ENCODE results near the gene ACSF3. TPM values are rescaled to one million over a fixed set of nuclear protein-coding genes. Genes with fewer than 3 reads are reported as not detected.
A peak's percentile ranks its signal among the peaks of the same experiment; 100 is the strongest.
"Not testable (repeated sequence)": the region's sequence is repeated elsewhere in the genome, so short reads cannot be mapped to it uniquely, and the experiment has no call there.

ACSF3 gene
- total RNA-seq, 2 experiments from 2014 or later = 44.4 to 45.3 TPM

DNA sequence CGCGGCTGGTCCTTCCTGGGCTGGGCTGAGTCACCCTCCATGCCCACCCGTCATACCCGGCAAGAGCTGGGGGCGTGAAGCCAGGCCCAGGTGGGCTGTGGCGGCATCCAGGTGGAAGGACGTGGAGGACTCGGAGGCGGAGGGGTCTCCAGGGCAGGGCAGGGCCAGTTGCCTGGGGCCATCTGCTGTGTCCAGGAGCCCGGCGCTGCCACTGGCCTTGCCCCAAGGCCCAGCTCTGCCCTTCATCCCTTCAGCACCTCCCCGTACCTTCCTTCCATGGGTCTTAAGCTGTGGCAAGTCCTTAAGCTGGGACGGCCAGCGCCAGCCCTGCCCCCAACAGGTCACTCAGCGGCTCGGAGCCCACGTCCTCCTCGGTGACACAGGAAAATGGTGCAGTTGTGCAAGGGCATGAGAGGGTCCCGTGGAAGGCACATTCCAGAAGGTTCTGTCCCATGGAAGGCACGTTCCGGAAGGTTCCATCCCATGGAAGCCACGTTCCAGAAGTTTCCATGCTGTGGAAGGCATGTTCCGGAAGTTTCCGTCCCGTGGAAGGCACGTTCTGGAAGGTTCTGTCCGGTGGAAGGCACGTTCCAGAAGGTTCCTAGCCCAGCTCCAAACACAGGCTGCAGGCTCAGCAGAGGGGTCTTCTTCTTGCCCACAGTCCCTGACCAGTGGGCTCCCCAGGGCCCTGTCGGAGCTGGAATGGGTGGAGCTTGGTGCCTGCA, 67.5 kb downstream of the ACSF3 start:
- H3K36me3 Mint-ChIP-seq (ENCODE audit: low read depth) = no peaks in the 10 kb centered on the region
- no peak overlapping the region for H3K4me3 Mint-ChIP-seq
- H3K4me1 Mint-ChIP-seq = no peaks in the 10 kb centered on the region
- ChIA-PET POLR2A (no interaction called here), CTCF (no interaction called here)
- H3K27ac Mint-ChIP-seq = no peak overlapping the region
- H3K27me3 Mint-ChIP-seq = no peaks in the 10 kb centered on the region
- H3K9me3 Mint-ChIP-seq = peaks cover 13% of the 10 kb centered on the region
- no peak for DNase-seq

- Mint-ChIP-seq H3K9me3 (peaks cover 13% of the 10 kb centered on the region), H3K4me3 (no peak overlapping the region), H3K4me1 (no peaks in the 10 kb centered on the region), H3K27ac (no peak overlapping the region), H3K27me3 (no peaks in the 10 kb centered on the region), H3K36me3 (ENCODE audit: low read depth) (no peaks in the 10 kb centered on the region)
- POLR2A ChIA-PET = no interaction called here
- CTCF ChIA-PET = no interaction called here
- DNase-seq = no peak
Observed at GRCh38 chr16:89161763-89162713, 68.4 kb downstream of the ACSF3 start.

DNA sequence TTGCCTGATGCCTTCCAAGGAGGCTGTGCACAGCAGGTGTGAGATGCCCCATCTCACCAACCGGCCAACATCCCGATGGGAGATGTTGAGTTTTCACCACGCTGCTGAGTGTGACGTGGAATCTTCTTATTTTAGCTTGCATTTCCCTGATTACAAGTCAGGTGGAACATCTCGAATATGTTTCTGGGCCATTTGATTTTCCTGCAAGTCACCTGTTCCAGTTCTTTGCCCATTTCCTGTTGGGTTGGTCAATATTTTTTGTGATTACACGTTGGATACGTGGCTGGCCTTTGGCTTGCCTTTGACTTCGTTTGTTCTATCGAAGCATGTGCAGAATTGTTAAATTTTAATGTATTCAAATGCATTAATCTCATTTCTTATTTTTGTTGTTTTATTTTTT, 69.6 kb downstream of the ACSF3 start:
- Mint-ChIP-seq H3K4me1 (no peaks in the 10 kb centered on the region), H3K4me3 (no peak overlapping the region), H3K27me3 (no peaks in the 10 kb centered on the region), H3K27ac (no peak overlapping the region), H3K36me3 (ENCODE audit: low read depth) (no peaks in the 10 kb centered on the region), H3K9me3 (peaks cover 5% of the 10 kb centered on the region)
- ChIA-PET CTCF (no interaction called here), POLR2A (no interaction called here)
- DNase-seq = no peak

DNA sequence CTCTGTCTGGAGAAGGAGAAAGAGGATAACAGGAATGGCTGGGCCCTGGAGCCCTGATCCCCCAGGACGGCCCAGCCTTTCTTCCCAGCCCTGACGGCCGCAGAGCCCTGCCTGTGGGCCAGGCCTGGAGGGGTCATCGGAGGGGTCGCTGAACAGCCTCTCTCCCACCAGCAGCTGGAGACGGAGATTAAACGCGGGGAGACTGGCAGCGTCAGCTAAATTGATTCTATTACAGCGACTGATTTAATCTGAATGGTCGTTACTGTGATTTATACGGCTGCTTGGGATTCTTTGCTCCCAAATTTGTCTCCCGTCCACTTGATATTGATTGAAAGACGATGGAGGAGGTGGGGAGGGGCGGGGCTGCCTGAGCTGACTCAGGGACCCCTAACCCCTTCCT, 70.8 kb downstream of the ACSF3 start:
- Mint-ChIP-seq H3K4me3 (no peak overlapping the region), H3K27me3 (no peaks in the 10 kb centered on the region), H3K4me1 (no peaks in the 10 kb centered on the region), H3K36me3 (ENCODE audit: low read depth) (no peaks in the 10 kb centered on the region), H3K9me3 (peaks cover 2% of the 10 kb centered on the region), H3K27ac (no peak overlapping the region)
- DNase-seq = no peak
- ChIA-PET POLR2A (no interaction called here), CTCF (no interaction called here)

DNA sequence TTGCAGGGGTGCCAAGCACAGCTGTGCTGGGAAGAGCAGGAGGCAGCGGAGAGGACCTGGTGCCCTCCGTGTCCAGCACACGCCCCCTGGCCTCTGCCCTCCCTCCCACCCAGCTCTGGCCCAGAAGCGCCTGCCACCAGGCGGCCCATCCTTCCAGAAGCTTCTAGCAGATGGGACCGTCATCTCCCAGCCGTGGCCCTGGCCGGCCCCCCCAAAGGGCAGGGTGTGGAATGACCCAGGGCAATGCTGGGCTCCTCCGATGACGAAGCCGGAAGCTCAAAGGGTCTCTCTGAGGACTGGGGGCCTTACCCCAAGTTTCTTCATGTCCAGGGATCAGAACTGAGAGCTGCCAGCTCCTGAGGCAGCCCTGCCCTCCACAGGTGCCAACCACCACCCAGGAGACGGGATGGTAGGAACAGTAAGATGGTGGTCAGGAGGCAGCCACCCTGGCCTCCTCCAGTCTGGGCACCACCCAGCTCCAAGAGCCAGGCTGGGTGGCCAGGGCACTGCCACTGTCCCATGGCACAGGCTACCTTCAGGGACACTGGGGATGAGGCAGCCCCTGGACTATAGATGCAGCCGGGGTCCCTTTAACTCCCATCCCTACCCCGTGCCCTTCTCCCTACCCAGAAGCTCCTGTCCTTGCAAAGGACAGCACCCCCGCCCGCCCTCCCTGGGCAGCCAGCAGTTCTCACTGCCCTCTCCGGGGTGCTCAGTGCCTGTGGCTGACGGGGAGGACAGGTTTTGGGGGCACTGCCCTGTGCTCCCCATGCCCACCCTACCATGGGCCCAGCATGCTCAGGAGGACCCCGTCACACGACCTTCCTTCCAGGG, 71.4 kb downstream of the ACSF3 start:
- peaks cover 2% of the 10 kb centered on the region for H3K9me3 Mint-ChIP-seq
- no peaks in the 10 kb centered on the region for H3K4me1 Mint-ChIP-seq
- CTCF ChIA-PET = no interaction called here
- no peak overlapping the region for H3K27ac Mint-ChIP-seq
- no peaks in the 10 kb centered on the region for H3K27me3 Mint-ChIP-seq
- H3K36me3 Mint-ChIP-seq (ENCODE audit: low read depth) = no peaks in the 10 kb centered on the region
- no peak for DNase-seq
- H3K4me3 Mint-ChIP-seq = no peak overlapping the region
- POLR2A ChIA-PET = no interaction called here

DNA sequence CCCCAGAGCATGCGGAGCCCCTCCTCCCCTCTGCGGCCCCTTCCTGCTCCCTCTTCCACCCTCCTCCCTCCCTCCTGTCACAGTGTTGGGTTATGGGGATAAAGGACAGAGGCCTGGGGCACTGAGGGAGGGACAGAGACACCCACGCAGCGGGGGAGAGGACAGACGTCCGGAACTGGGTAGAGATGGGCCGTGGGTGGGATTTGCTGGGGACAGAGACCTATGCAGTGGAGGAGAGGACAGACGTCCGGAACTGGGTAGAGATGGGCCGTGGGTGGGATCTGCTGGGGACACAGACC, 72.0 kb downstream of the ACSF3 start:
- POLR2A ChIA-PET; H3K36me3 Mint-ChIP-seq (ENCODE audit: low read depth); H3K9me3 Mint-ChIP-seq; H3K4me1 Mint-ChIP-seq; H3K27ac Mint-ChIP-seq; DNase-seq; H3K27me3 Mint-ChIP-seq; H3K4me3 Mint-ChIP-seq; CTCF ChIA-PET: not testable (repeated sequence)

DNA sequence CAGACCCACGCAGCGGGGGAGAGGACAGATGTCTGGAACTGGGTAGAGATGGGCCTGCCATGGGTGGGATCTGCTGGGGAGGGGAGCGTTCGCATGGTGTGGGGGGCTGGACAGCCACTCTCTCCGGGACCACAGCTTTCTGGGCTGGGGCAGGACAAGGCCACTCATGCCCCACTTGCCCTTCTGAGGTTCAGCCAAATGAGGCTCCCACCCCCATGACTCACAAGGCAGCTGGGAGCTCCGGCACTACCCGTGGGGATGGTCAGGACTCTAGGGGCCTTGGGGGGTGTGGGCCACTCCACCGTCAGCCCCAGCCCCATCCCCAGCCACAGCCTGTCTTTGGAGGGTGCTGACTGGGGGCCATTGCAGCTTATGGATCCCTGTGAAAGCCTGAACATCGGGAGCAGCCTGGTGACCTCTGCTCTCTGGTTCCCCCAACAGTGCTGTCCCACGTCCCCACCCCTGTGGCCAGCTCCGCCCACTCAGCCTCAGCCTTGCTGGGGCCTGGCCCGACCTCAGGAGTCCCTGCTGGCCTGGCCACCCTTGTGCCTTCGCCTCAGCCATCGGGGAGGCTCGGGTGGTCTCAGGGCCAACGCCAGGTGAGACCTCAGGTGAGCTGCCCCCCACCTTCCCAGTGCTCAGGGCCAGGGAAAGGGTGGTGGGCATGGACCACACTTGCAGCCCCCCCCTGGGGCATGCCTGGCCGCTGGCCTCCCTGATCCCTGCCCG, 73.2 kb downstream of the ACSF3 start:
- no peaks in the 10 kb centered on the region for H3K36me3 Mint-ChIP-seq (ENCODE audit: low read depth)
- DNase-seq = no peak
- no peak overlapping the region for H3K4me3 Mint-ChIP-seq
- H3K9me3 Mint-ChIP-seq = peaks cover under 1% of the 10 kb centered on the region
- no peak overlapping the region for H3K27ac Mint-ChIP-seq
- CTCF ChIA-PET = interaction anchor here (1.3 to 1.8 kb wide), 2 partner anchors 224 to 429 kb away, joined by 5 to 8 read pairs; no protein-coding TSS in a partner anchor
- POLR2A ChIA-PET = interaction anchor here (0.6 to 0.8 kb wide), 2 partner anchors 72 to 355 kb away, joined by 3 read pairs; partner anchors contain the start of gene APRT
- H3K27me3 Mint-ChIP-seq = peaks cover 4% of the 10 kb centered on the region
- H3K4me1 Mint-ChIP-seq = peaks cover 8% of the 10 kb centered on the region

DNA sequence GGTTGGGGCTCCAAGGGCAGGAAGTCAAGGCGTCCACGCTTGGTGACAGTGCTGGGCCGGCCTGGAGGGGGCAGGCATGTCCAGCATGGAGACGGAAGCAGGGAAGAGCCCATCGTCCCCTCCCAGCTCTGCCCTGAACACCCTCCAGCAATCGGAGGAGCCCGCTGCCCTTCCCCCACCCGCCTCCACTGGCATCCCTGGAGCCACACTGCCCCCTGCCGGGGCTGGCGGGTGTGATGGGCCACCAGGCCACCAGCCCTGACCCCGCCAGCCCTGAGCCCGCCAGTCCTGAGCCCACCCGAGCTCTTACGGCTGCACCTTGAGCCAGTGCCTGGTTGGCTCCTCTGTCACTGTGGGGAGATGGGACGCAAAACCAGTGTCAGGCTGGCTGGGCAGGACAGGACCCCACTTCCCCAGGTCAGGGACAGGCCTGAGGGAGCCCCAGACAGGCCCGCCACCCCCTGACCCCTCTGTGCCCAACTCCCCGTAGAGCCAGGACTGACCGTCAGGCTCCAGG, 73.8 kb downstream of the ACSF3 start:
- Mint-ChIP-seq H3K4me3 (no peak overlapping the region), H3K27ac (no peak overlapping the region), H3K4me1 (peaks cover 8% of the 10 kb centered on the region), H3K27me3 (peaks cover 4% of the 10 kb centered on the region), H3K9me3 (no peaks in the 10 kb centered on the region), H3K36me3 (ENCODE audit: low read depth) (no peaks in the 10 kb centered on the region)
- ChIA-PET CTCF (interaction anchor here (1.3 to 1.8 kb wide), 2 partner anchors 225 to 430 kb away, joined by 5 to 8 read pairs; no protein-coding TSS in a partner anchor), POLR2A (interaction anchor here (0.6 to 0.8 kb wide), 2 partner anchors 73 to 355 kb away, joined by 3 read pairs; partner anchors contain the start of gene APRT)
- peak; percentile 86 for DNase-seq

DNA sequence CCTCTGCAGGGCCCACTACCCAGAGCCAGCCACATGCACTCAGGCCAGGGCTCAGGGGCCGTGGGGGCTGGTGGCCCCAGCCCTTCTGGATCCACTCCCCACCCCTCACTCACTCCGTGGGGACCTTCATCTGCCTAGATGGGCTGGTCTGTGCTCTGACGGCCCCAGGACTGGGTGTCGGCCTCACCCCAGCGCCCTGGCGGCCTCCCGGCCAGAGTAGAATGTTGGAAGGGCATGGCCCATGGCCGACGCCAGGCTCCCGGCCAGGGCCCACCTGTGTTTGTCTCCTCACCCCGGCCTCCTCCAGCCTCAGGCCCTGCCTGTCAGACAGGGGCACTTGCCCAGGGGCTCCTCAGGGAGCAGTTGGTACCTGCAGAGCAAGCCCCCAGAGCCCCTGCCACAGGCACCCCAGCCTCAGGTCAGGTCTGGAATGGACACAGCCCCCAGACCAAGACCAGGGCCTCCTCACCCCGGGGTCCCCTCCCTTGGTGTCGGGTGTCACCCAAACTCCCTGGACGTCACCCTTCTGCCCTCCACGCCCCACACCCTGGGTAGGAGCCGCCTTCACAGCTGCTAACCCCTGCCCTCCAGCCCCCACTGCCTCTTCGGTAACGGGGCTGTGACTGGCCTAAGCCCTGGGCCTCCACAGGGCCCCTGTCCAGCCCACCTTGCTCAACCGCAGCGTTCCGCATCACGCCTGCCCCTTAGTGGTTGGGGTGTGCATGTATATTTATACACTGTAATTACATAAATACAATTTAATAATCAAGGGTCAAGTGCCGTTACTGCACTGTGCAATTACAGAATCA, 74.9 kb downstream of the ACSF3 start:
- ChIA-PET CTCF (no interaction called here), POLR2A (interaction anchor here (1.2 to 2.2 kb wide), 2 partner anchors 75 to 360 kb away, joined by 3 to 7 read pairs; partner anchors contain the start of gene ACSF3)
- Mint-ChIP-seq H3K27me3 (peaks cover 4% of the 10 kb centered on the region), H3K4me1 (peaks cover 8% of the 10 kb centered on the region), H3K27ac (no peak overlapping the region), H3K36me3 (ENCODE audit: low read depth) (no peaks in the 10 kb centered on the region), H3K9me3 (no peaks in the 10 kb centered on the region), H3K4me3 (no peak overlapping the region)
- no peak for DNase-seq

- Mint-ChIP-seq H3K9me3 (no peaks in the 10 kb centered on the region), H3K36me3 (ENCODE audit: low read depth) (no peaks in the 10 kb centered on the region), H3K27me3 (peaks cover 4% of the 10 kb centered on the region), H3K27ac (no peak overlapping the region), H3K4me1 (peaks cover 8% of the 10 kb centered on the region), H3K4me3 (no peak overlapping the region)
- ChIA-PET CTCF (no interaction called here), POLR2A (interaction anchor here (1.2 to 2.2 kb wide), 2 partner anchors 76 to 361 kb away, joined by 3 to 7 read pairs; partner anchors contain the start of gene ACSF3)
- DNase-seq = no peak
Observed at GRCh38 chr16:89169778-89170177, 76.1 kb downstream of the ACSF3 start.

DNA sequence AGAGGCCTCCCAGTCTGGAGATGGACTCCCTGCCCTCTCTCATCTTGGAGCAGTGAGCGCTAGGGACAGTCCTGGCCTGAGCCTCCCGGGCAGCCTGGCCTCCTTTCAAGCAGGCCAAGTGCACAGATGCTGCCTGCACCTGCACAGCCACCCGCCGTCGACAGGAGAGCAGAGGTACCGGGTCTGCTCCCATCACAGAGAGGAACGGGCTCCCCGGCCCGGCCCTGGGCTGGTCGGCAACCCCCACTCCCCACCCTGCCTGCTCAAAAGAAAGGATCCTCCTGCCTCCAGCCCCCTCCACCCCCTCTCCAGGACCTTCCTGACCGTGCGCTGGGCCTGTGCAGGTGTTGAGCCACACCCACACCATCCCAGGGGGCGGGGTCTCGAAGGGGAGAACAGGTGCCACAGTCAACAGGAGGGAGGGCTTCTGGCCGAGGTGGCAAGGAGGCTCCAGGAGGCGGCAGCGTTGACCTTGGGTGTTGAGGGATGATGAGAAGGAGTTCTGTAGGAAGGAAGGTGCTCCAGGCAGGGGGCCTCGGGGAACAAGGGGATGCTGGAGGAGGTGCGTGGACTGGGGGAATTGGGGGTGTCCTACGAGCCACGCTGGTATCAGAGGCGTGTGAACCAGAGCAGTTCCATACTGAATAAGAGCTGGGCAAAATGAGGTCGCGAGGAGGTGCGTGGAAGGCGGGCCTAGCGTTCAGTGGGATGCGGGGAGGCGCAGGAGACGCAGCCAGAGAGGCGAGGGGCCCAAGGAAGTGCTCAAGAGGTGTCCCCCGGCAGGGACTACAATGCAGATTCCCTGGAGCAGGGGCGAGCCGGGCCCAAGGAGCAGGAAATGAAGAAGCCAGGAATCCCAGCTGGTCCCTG, 76.9 kb downstream of the ACSF3 start:
- no peak overlapping the region for H3K27ac Mint-ChIP-seq
- peaks cover 8% of the 10 kb centered on the region for H3K4me1 Mint-ChIP-seq
- H3K27me3 Mint-ChIP-seq = peaks cover 4% of the 10 kb centered on the region
- ChIA-PET CTCF (interaction anchor here (0.9 to 1.0 kb wide), 2 partner anchors 313 to 358 kb away, joined by 4 to 5 read pairs; no protein-coding TSS in a partner anchor), POLR2A (interaction anchor here (0.6 to 2.2 kb wide), 6 partner anchors 77 to 703 kb away, joined by 3 to 7 read pairs (median 4); partner anchors contain the start of genes ACSF3 and TCF25)
- no peaks in the 10 kb centered on the region for H3K36me3 Mint-ChIP-seq (ENCODE audit: low read depth)
- H3K4me3 Mint-ChIP-seq = peak overlapping the region; percentile 67
- no peaks in the 10 kb centered on the region for H3K9me3 Mint-ChIP-seq
- no peak for DNase-seq
